A549 (cell line): ENCODE measurements around the gene CD69.

Source experiments
- JUN ChIP-seq, 2 experiments: fragments of >200 bp; sonication (Bioruptor Twin); formaldehyde crosslinking; IDR thresholded peaks; 2 replicates in 1 of 2; 3 replicates in 1 of 2; pipeline ENCODE4 v1.6.1; 2016 to 2017
- MAZ ChIP-seq: fragments of 150-350 bp; IDR thresholded peaks from 2 replicates; pipeline ENCODE4 v1.6.1; 2014; ENCODE audit warnings: antibody characterized with exemption, low read depth, low read length, borderline replicate concordance
- POLR2A ChIP-seq: IDR thresholded peaks from 2 replicates; pipeline ENCODE4 v1.6.1; 2012; ENCODE audit warnings: mild to moderate bottlenecking, low read length
- TF ChIP-seq, protein P1 (sequence below): fragments of >200 bp; sonication (Bioruptor Twin); formaldehyde crosslinking; IDR thresholded peaks from 3 replicates; pipeline ENCODE4 v1.5.1; 2016
- TF ChIP-seq, protein P2 (sequence below): IDR thresholded peaks from 2 replicates; pipeline ENCODE4 v1.6.1; 2012
- TF ChIP-seq, protein P3 (sequence below): fragments of 450-650 bp; IDR thresholded peaks from 2 replicates; pipeline ENCODE4 v1.6.1; 2014; ENCODE audit warnings: antibody characterized with exemption

DNA sequence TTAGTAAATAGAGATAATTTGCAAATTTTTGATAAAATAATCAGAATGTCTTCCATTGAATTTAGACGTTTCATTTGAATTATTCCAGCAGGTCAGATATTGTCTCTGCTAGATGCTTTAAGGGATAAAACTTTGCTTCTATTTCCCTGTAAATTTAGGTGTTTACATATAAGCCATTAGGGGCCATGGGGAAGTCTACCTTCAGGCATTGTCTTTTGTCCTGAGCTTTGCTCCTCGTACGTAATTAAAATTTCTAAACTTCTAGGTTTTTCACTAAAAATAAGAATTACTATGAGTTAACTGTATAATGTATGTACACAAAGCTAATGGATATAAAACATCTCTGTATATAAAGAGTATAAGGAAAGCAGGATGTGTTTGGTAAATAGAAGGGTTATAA lies 24.1 kb upstream of the CD69 start:
- TF ChIP-seq, protein P1, sequence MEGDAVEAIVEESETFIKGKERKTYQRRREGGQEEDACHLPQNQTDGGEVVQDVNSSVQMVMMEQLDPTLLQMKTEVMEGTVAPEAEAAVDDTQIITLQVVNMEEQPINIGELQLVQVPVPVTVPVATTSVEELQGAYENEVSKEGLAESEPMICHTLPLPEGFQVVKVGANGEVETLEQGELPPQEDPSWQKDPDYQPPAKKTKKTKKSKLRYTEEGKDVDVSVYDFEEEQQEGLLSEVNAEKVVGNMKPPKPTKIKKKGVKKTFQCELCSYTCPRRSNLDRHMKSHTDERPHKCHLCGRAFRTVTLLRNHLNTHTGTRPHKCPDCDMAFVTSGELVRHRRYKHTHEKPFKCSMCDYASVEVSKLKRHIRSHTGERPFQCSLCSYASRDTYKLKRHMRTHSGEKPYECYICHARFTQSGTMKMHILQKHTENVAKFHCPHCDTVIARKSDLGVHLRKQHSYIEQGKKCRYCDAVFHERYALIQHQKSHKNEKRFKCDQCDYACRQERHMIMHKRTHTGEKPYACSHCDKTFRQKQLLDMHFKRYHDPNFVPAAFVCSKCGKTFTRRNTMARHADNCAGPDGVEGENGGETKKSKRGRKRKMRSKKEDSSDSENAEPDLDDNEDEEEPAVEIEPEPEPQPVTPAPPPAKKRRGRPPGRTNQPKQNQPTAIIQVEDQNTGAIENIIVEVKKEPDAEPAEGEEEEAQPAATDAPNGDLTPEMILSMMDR, result no peak
- TF ChIP-seq, protein P2, sequence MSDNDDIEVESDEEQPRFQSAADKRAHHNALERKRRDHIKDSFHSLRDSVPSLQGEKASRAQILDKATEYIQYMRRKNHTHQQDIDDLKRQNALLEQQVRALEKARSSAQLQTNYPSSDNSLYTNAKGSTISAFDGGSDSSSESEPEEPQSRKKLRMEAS, result no peak
- TF ChIP-seq POLR2A (no peak), MAZ (no peak), JUN (IDR thresholded peaks at IDR 0.05) (no peak)
- TF ChIP-seq, protein P3, sequence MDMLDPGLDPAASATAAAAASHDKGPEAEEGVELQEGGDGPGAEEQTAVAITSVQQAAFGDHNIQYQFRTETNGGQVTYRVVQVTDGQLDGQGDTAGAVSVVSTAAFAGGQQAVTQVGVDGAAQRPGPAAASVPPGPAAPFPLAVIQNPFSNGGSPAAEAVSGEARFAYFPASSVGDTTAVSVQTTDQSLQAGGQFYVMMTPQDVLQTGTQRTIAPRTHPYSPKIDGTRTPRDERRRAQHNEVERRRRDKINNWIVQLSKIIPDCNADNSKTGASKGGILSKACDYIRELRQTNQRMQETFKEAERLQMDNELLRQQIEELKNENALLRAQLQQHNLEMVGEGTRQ, result no peak
